BLaER1 treated with 17β-estradiol and CSF1 and Interleukin-3, amounts not matched to agents 10 nM and 100 nM (cell line): ENCODE measurements around the gene UNC93B1.
"Not testable (repeated sequence)": the region's sequence is repeated elsewhere in the genome, so short reads cannot be mapped to it uniquely, and the experiment has no call there.

Source experiments
- H3K27ac ChIP-seq, 11 experiments: shearing (Covaris generic); formaldehyde crosslinking; 2 replicates each; pipeline ENCODE4 v1.8.1; 2022
- H3K27me3 ChIP-seq, 11 experiments: shearing (Covaris generic); formaldehyde crosslinking; 2 replicates each; pipeline ENCODE4 v1.8.1; 2022
- H3K36me3 ChIP-seq, 11 experiments: shearing (Covaris generic); formaldehyde crosslinking; 2 replicates each; pipeline ENCODE4 v1.8.1; 2022
- H3K4me1 ChIP-seq, 10 experiments: shearing (Covaris generic); formaldehyde crosslinking; 2 replicates each; pipeline ENCODE4 v1.8.1; 2022
- H3K4me2 ChIP-seq, 11 experiments: shearing (Covaris generic); formaldehyde crosslinking; 2 replicates each; pipeline ENCODE4 v1.8.1; 2022
- H3K4me3 ChIP-seq, 10 experiments: shearing (Covaris generic); formaldehyde crosslinking; 2 replicates each; pipeline ENCODE4 v1.8.1; 2022
- H3K9ac ChIP-seq, 11 experiments: shearing (Covaris generic); formaldehyde crosslinking; 2 replicates each; pipeline ENCODE4 v1.8.1; 2022
- H3K9me3 ChIP-seq, 11 experiments: shearing (Covaris generic); formaldehyde crosslinking; replicated peaks in 1 of 11; 2 replicates each; pipeline ENCODE4 v1.8.1; 2022
- H4K20me1 ChIP-seq, 11 experiments: shearing (Covaris generic); formaldehyde crosslinking; 2 replicates each; pipeline ENCODE4 v1.8.1; 2022

The UNC93B1 gene

GRCh38 chr11:67974746-67975145, 29.2 kb downstream of the UNC93B1 start:
- not testable (repeated sequence) for H3K36me3 ChIP-seq, H3K4me1 ChIP-seq, H3K27me3 ChIP-seq, H3K27ac ChIP-seq, H3K4me3 ChIP-seq, H3K9ac ChIP-seq, H4K20me1 ChIP-seq, H3K4me2 ChIP-seq, H3K9me3 ChIP-seq

- not testable (repeated sequence) for H3K9ac ChIP-seq, H3K4me1 ChIP-seq, H3K27ac ChIP-seq, H3K4me2 ChIP-seq, H3K4me3 ChIP-seq, H4K20me1 ChIP-seq, H3K36me3 ChIP-seq, H3K27me3 ChIP-seq
- H3K9me3 ChIP-seq: peaks cover 0 to 12% (median 3%) of the 10 kb centered on the region in 11 experiments; a peak in 5 of 22 replicates
Measured at GRCh38 chr11:67965830-67966348, 38.0 kb downstream of the UNC93B1 start.

GRCh38 chr11:67964746-67965145, 39.2 kb downstream of the UNC93B1 start:
- H3K36me3 ChIP-seq, H3K27ac ChIP-seq, H4K20me1 ChIP-seq, H3K4me3 ChIP-seq, H3K4me1 ChIP-seq, H3K9ac ChIP-seq, H3K27me3 ChIP-seq, H3K4me2 ChIP-seq: not testable (repeated sequence)
- H3K9me3 ChIP-seq: peaks cover 0 to 12% (median 3%) of the 10 kb centered on the region in 11 experiments; a peak in 5 of 22 replicates

- not testable (repeated sequence) for H4K20me1 ChIP-seq, H3K27me3 ChIP-seq, H3K4me3 ChIP-seq, H3K27ac ChIP-seq, H3K4me2 ChIP-seq, H3K36me3 ChIP-seq, H3K9ac ChIP-seq, H3K4me1 ChIP-seq
- peaks cover 0 to 12% (median 3%) of the 10 kb centered on the region in 11 experiments; a peak in 5 of 22 replicates for H3K9me3 ChIP-seq
Measured at GRCh38 chr11:67963879-67964278, 40.0 kb downstream of the UNC93B1 start.

- peaks cover 0 to 12% (median 3%) of the 10 kb centered on the region in 11 experiments; a peak in 5 of 22 replicates for H3K9me3 ChIP-seq
- not testable (repeated sequence) for H3K27me3 ChIP-seq, H3K36me3 ChIP-seq, H3K4me1 ChIP-seq, H3K9ac ChIP-seq, H3K4me3 ChIP-seq, H4K20me1 ChIP-seq, H3K27ac ChIP-seq, H3K4me2 ChIP-seq
Measured at GRCh38 chr11:67963217-67963616, 40.7 kb downstream of the UNC93B1 start.

- H3K4me3 ChIP-seq, H3K4me2 ChIP-seq, H3K36me3 ChIP-seq, H3K27ac ChIP-seq, H3K9me3 ChIP-seq, H3K9ac ChIP-seq, H3K4me1 ChIP-seq, H4K20me1 ChIP-seq: not testable (repeated sequence)
- H3K27me3 ChIP-seq: peaks cover 7 to 15% (median 13%) of the 10 kb centered on the region in 11 experiments; a peak in 19 of 22 replicates
Measured at GRCh38 chr11:67956236-67956635, 47.7 kb downstream of the UNC93B1 start.

- H3K4me3 ChIP-seq: peak overlapping the region; percentile 51 to 71 (median 58)
- H3K9ac ChIP-seq: peak overlapping the region; percentile 38 to 75 (median 65); a peak in 20 of 22 replicates
- peak overlapping the region; percentile 75 to 86 (median 81) for H3K4me2 ChIP-seq
- H3K27me3 ChIP-seq: peaks cover 7 to 15% (median 13%) of the 10 kb centered on the region in 11 experiments; a peak in 19 of 22 replicates
- H3K36me3 ChIP-seq, H4K20me1 ChIP-seq, H3K27ac ChIP-seq, H3K9me3 ChIP-seq, H3K4me1 ChIP-seq: not testable (repeated sequence)
Measured at GRCh38 chr11:67955461-67956007, 48.4 kb downstream of the UNC93B1 start.

GRCh38 chr11:67954971-67955370, 48.9 kb downstream of the UNC93B1 start:
- H3K27me3 ChIP-seq: peaks cover 7 to 15% (median 13%) of the 10 kb centered on the region in 11 experiments; a peak in 19 of 22 replicates
- not testable (repeated sequence) for H3K27ac ChIP-seq, H3K36me3 ChIP-seq, H3K4me1 ChIP-seq, H4K20me1 ChIP-seq, H3K9ac ChIP-seq, H3K9me3 ChIP-seq
- H3K4me2 ChIP-seq: peak overlapping the region; percentile 75 to 86 (median 81); a peak in 16 of 22 replicates
- H3K4me3 ChIP-seq: peak overlapping the region in 7 of 10 experiments; percentile 51 to 71 (median 59); a peak in 10 of 20 replicates

GRCh38 chr11:67954251-67954650, 49.6 kb downstream of the UNC93B1 start:
- H3K4me2 ChIP-seq: not testable (repeated sequence)

GRCh38 chr11:67950705-67951104, 53.2 kb downstream of the UNC93B1 start:
- not testable (repeated sequence) for H3K9ac ChIP-seq, H3K4me3 ChIP-seq, H3K36me3 ChIP-seq, H4K20me1 ChIP-seq, H3K4me2 ChIP-seq, H3K9me3 ChIP-seq, H3K4me1 ChIP-seq, H3K27ac ChIP-seq
- peaks cover 7 to 15% (median 13%) of the 10 kb centered on the region in 11 experiments; a peak in 19 of 22 replicates for H3K27me3 ChIP-seq

More at GRCh38 chr11:67954251-67954650, 49.6 kb downstream of the UNC93B1 start:
- not testable (repeated sequence) for H3K4me3 ChIP-seq, H3K9ac ChIP-seq, H3K4me1 ChIP-seq, H3K9me3 ChIP-seq, H3K36me3 ChIP-seq, H4K20me1 ChIP-seq, H3K27ac ChIP-seq
- H3K27me3 ChIP-seq: peaks cover 7 to 15% (median 13%) of the 10 kb centered on the region in 11 experiments; a peak in 19 of 22 replicates

GRCh38 chr11:67947785-67948184, 56.1 kb downstream of the UNC93B1 start:
- H3K9me3 ChIP-seq, H3K36me3 ChIP-seq, H3K27ac ChIP-seq, H3K4me2 ChIP-seq, H3K4me3 ChIP-seq, H3K4me1 ChIP-seq, H3K27me3 ChIP-seq, H3K9ac ChIP-seq, H4K20me1 ChIP-seq: not testable (repeated sequence)

- not testable (repeated sequence) for H3K27ac ChIP-seq, H3K27me3 ChIP-seq, H3K9ac ChIP-seq, H3K36me3 ChIP-seq, H3K4me1 ChIP-seq, H3K9me3 ChIP-seq, H3K4me2 ChIP-seq, H4K20me1 ChIP-seq, H3K4me3 ChIP-seq
Measured at GRCh38 chr11:67946403-67946802, 57.5 kb downstream of the UNC93B1 start.

GRCh38 chr11:67943406-67943805, 60.5 kb downstream of the UNC93B1 start:
- not testable (repeated sequence) for H3K27me3 ChIP-seq, H4K20me1 ChIP-seq, H3K36me3 ChIP-seq, H3K27ac ChIP-seq, H3K4me3 ChIP-seq, H3K9me3 ChIP-seq, H3K4me2 ChIP-seq, H3K9ac ChIP-seq, H3K4me1 ChIP-seq
